IPS-NIHi7 (cell line): ENCODE data around the gene VPS13D.
A peak's percentile ranks its signal among the peaks of the same experiment; 100 is the strongest.

Experiments
- DNase-seq: peaks from one replicate; pipeline ENCODE4 v3.0.0; 2012; ENCODE audit warnings: mixed read lengths; ENCODE audit errors: extremely low spot score

Gene VPS13D, protein sequence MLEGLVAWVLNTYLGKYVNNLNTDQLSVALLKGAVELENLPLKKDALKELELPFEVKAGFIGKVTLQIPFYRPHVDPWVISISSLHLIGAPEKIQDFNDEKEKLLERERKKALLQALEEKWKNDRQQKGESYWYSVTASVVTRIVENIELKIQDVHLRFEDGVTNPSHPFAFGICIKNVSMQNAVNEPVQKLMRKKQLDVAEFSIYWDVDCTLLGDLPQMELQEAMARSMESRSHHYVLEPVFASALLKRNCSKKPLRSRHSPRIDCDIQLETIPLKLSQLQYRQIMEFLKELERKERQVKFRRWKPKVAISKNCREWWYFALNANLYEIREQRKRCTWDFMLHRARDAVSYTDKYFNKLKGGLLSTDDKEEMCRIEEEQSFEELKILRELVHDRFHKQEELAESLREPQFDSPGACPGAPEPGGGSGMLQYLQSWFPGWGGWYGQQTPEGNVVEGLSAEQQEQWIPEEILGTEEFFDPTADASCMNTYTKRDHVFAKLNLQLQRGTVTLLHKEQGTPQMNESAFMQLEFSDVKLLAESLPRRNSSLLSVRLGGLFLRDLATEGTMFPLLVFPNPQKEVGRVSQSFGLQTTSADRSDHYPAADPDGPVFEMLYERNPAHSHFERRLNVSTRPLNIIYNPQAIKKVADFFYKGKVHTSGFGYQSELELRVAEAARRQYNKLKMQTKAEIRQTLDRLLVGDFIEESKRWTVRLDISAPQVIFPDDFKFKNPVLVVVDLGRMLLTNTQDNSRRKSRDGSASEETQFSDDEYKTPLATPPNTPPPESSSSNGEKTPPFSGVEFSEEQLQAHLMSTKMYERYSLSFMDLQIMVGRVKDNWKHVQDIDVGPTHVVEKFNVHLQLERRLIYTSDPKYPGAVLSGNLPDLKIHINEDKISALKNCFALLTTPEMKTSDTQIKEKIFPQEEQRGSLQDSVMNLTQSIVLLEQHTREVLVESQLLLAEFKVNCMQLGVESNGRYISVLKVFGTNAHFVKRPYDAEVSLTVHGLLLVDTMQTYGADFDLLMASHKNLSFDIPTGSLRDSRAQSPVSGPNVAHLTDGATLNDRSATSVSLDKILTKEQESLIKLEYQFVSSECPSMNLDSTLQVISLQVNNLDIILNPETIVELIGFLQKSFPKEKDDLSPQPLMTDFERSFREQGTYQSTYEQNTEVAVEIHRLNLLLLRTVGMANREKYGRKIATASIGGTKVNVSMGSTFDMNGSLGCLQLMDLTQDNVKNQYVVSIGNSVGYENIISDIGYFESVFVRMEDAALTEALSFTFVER (N-terminal part only)

DNA sequence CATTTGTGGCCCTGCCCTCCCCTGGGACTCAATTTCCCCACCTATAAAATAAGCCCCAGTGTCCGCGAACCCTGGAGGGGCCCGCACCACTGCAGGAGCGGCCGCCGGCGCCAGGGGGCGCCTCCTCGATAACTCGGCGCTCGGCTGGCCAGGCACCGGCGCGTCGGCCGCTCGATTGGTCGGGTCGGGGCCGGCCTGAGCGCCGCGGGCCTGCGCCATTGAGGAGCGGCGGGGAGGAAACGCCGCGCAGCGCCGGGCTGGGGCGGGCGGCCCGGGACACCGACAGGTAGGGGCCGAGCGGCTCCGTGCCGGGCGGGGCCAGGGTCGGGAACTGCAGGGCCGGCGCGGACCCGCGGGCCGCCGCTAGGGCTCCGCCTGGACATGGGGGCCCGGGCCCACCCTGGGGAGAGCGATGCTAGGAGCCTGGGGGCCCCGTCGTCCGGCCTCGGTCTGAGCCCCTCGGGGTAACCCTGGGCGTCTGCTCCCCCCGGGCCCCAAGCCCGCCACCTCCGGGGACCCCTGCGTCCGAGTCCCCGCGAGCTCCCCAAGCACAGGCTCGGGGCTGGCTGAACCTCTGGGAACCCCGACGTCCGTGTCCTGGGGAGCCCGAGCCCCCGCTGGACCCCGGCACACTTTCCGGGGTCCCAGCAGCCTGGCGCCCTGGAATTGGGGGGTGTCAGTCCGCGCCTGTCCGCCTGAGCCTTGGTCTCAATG lies at the start of gene VPS13D:
Gene VPS13D, plus strand, starts transcription at position 196 of the 714 bp plus-strand sequence. CDS start 4,237 bp downstream, outside the sequence.
- DNase-seq, result peak; percentile 97

DNA sequence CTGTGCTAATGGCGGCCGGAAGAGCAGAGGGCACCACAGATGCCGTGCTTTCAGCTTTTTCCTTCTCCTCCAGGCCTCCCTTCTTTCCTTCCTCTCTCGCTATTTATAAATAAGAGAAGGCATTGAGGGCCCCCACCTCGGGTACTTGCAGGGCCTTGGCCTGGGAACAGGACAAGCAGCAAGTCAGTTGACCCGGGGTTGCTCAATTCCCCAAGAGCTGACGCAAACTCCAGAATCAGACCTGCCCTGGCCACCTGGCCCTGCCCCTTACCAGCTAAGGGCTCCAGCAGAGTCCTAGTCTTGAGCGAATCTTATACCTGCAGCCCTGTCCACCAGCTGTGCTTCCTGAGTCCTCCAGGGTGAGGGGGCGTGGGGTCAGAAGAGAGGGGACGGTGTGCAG lies 49.5 kb upstream of the VPS13D start:
- DNase-seq, result no peak

DNA sequence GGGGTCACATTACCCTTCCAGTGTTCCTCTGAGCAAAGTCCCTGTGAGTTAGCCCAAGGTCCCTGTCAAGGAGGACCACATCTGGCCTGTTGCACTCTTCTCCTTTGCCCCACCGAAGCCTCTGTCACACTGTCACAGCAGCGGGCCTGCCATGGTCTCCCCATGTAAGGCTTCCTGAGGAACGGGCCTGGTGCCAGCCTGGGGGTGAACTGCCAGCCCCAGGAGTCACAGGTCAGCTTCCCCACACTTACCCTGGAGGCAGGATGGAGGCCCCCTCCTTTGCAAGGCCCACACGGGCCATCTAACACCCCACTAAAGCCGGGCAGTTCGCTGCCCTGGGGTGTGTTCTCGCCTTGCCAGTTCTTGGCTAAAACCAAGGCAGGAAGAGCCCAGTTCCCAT lies 48.9 kb upstream of the VPS13D start:
- DNase-seq, result no peak

DNA sequence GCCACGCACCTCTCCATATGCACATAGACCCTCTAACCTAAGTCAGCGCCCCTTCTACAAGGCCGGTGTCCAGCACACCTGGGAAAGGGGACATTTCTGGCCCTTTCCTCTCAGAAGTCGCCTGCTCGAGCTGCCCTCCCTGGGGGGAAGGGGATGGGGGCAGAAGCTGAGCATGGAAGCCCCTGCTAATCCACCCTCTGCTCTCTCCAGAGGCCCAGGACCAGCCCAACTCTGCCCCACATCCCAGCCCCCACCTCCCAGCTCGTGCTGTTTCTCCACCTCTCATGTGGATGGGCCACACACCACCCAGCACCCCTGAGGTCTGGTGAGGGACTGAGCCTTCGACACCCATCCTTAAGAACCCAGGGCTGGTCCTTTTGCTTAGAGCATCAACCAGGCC lies 48.3 kb upstream of the VPS13D start:
- DNase-seq, result no peak

DNA sequence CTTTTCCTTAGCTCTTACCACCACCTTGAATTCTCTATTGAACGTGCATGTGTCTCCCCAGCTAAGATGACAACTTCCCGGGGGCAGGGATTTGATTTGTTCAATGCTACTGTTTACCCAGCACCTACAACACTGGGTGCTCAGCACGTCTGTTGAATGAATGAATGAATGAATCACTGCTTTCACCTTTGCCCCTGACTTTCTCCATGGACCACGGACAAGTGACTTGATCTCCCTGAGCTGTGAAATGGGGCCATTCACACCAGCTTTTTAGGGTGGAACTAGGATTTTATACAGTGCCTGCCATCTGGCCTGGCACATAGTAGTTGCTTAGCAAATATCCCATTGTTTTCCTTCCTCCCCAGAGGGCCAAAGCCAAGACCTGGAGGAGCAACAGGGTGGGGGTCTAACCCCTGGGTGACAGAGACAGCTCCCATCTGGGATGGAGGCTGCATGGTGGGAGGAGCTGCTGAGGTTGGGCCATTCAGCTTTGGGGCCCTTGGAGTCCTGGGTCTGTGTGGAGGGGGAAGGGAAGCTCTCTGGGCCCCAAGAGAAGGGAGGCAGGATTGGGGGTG lies 47.3 kb upstream of the VPS13D start:
- DNase-seq, result no peak

DNA sequence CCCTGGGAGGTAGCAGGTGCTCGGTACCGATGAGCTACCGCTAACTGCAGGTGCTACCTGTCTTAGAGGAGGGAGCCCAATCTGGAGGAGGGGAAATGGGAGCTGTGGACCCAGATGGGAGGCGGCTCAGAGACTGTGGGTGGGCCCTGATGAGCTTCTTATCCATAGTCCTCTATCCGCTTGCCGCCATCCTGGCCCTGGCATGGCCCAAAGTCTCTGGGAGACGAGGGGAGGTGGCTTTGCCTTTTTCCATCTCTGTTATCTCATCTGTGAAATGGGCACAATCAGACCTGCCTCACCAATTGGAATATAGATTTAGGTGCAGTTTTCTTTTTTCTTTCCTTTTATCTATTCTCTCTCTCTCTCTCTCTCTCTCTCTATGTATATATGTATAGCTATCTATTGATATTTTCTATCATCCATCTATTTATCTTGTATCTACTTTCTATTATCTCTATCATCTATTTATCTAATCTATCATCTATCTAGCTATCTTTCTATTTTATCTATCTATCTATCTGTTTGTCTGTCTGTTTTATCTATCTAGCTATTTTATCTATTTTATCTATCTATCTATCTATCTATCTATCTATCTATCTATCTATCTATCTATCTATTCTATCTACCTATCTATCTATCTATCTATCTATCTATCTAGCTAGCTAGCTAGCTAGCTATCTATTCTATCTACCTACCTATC lies 46.6 kb upstream of the VPS13D start:
- DNase-seq, result no peak

DNA sequence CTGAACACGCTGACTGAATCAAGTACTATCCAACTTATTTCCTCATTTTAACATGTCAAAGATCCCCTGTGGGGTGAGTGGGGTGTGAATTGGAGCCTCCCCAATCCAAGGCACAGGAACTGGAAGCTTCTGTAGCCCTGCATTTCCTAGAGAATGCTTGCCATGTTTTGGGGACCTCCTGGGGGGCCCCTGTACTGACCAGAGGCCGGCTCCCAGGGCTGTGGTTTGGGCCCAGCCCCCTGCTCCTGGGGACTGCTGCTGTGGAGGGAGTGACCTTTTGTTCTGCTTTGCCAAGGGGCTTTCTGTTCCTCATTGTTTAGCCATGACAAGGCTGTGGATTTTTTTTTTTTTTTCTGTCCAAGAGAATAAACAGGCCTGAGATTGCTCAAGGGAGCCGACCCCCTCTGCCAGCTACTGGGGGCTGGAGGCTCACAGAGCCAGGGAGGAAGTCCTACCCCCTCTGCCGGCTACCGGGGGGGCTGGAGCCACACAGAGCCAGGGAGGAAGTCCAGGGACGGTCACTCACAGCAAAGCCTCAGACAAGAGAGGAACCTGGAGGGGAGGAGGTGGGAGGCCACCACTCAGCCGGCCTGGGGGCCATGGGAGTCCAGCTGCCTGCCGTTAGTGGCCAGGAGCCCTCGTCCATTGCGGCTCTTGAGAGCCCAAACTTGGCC lies 45.7 kb upstream of the VPS13D start:
- peak; percentile 56 for DNase-seq

DNA sequence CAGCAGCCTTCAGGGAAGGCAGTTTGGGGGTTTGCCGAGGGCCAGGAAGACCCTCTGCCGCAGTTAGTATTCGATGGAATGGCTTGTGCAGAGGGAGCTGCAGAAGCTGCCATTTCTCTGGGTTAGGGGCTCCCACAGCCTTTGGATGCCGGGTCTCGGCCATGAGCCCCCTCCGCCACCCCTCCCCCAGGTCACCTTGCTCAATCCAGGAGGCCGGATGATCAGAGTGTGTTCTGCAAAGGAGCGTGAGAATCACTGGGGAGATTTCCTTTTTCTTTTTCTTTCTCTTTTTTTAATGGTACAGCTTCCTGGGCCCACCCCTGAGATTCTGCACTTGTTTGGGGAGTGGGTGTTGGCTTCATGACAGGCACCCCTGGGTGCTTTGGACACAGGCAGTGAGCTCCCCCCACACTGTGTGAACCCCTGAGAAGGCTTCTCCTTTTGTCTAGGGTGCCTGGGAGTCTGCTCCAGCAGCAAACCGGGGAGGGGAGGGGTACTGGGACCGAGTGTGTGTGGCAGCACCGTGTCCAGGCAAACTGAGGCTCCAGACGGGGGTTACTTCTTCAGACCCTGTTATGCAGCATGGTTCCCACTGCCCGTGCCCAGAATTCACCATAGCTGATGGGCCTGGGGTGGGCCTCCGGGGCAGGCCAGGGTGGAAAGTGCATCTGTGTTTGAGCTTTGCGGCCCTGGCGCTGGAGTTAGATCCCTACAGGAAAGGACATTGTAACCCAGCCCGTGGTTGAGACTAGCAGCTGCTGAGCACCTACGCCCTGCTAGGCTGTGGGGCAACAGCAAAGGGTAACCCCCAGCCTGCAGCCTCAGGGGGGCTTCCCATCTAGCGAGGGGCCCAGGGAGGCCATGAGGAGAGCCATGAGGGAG lies 44.6 kb upstream of the VPS13D start:
- DNase-seq, result no peak

DNA sequence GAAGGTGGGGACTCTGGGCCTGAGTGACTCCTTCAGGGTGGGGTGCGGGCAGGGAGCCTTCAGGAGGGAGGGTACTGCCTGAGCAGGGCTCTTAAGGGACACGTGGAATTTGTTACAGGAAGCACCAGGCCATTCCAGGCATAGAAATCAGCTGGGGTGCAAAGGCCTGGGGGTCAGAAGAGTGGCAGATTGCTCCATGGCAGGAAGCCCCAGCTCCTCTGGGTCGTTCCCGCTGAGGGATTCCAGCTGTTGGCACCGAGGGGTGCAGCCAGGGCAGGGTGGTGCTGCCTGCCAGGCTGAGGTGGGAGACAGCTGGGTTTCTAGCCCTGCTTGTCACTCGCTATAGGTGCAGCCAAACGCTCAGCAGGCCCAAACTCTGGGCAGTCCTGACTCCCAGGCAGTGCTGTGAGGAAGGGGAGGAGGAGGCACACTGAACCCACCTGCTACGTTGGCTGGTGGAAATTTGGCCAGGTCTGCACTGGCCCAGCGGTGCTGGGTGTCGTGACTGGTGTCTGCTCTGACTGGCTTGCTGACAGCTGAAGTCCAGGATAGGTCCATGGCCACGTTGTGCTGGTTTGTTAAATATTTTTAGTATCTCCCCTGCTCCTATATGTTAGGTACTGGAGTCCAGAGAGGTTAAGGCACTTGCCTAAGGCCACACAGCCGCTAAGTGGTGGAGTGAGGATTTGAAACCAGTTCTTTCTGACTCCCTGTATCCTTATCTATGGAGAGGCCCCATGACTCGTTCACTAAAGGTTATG lies 43.7 kb upstream of the VPS13D start:
- DNase-seq, result no peak

DNA sequence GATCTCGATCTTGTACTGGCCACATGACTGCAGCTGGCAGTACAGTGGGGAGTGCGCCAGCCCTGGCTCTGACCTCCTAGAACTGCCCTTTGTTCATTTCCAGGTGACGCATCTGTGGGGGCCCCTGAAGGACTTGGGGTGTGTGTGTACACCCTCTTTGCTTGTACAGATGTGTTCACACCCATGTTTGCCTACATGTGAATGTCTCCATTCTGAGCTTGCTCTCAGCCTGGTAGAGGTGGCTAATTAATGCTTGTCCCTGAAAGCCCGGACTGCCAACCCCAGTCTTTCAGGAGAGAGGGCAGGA lies 43.2 kb upstream of the VPS13D start:
- DNase-seq, result no peak

DNA sequence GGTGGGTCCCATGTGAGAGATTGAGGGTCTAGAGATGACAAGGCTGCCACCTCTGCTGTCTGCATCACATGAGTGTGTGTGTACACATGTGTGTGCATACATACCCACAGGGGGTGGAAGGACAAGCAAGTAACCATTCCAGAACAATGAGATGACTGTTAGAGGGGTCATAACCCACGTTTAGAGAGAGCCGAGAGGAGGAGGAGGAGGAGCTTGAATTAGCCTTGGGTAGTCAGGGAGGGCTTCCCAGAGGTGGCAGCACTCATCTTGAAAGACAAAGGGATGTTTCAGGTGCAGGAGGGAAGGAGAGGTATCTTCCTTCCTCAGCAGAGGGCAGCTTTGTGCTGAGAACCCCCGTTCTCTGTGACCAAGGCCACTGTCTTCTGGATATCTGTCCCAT lies 41.7 kb upstream of the VPS13D start:
- DNase-seq, result peak; percentile 61

DNA sequence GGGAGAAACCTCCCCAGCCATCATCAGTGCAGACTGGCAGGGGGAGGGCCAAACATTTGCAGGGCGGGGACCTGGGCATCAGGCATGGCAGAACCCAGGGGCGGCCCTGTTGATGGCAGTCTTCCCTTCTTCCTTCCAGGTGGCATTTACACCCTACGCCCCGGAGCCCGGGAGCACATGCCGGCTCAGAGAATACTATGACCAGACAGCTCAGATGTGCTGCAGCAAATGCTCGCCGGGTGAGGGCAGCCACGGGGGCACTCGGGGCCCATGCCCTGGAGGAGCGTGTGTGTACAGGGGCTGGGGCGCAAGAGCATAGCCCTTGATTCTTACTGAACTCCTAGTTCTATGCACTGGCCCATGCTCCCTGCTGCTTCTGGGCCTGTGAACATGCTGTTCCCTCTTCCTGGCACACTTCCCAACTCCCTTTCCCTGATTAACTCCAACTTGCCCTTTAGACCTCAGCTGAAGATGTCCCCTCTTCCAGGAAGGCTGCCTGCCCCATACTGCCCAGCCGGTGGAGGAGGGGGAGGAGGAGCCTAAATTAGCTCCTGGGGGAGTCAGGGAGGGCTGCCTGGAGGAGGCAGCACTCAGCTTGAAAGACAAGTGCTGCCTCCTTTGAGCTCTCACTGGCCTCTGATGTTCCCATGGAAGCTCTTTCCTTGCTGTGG lies 41.0 kb upstream of the VPS13D start:
- DNase-seq, result no peak

DNA sequence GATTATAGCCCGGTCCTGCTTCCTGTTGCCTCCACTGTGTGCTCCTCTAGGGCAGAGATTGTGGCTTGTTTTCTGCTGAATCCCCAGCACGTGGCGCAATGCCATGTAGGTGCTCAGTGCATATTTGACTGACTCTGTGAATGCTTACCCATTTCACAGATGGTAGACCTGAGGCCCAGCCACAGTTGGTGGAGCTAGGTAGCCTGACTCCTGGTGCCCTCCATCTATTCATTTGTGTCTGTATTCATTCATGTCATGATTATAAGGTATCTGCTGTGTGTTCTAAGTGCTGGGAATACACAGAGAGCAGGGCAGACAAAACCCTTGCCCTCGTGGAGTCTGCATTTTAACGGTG lies 40.5 kb upstream of the VPS13D start:
- DNase-seq, result no peak

DNA sequence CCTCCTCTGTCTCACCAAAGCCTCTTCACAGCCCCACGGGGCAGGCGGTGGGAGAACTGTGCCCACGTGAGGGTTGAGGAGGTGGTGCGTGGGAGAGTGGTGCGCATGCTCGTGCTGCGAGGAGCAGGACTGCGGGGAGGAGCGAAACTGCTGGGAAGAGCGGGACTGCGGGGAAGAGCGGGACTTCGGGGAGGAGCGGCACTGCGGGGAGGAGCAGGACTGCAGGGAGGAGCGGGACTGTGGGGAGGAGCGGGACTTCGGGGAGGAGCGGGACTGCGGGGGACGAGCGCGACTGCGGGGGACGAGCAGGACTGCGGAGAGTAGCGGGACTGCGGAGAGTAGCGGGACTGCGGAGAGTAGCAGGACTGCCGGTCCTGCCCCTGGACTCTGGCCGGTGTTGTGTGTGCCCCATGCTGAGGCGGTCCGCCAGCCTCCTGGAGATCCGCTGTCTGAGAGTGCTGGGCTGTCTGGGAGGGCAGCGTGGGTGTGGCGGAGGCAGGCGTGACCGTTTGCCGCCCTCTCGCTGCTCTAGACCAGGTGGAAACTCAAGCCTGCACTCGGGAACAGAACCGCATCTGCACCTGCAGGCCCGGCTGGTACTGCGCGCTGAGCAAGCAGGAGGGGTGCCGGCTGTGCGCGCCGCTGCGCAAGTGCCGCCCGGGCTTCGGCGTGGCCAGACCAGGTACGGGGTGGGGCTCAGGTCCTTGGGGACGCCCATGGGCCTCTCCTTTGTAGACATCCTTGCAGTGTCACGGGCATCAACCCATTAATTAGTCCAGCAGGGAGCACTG lies 38.4 kb upstream of the VPS13D start:
- no peak for DNase-seq

DNA sequence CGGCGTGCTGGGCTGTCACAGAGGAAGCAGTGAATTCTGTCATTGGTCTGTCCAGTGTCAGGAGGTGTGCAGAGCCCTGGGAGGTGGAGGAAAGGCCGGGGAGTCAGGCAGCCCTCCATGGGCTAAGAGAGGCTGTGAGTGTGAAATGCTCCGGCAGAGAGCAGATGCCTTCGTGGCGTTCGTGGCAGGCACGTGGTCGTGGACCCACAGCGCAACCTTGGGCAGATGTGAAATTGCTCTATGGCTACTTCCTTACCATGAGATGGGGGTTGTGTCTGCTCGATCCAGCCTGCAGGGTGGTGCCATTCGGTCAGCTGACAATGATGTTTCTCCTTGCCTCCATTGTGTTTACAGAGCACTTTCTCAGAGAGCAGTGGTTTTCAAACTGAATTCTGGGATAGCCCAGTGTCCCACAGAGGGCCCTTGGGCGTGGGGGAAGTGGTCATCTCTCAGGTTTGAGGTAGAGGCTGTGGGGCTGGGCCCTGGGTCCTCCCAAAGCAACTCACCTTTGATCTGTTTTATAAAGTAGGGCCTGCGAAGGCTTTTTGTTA lies 35.1 kb upstream of the VPS13D start:
- DNase-seq, result no peak

DNA sequence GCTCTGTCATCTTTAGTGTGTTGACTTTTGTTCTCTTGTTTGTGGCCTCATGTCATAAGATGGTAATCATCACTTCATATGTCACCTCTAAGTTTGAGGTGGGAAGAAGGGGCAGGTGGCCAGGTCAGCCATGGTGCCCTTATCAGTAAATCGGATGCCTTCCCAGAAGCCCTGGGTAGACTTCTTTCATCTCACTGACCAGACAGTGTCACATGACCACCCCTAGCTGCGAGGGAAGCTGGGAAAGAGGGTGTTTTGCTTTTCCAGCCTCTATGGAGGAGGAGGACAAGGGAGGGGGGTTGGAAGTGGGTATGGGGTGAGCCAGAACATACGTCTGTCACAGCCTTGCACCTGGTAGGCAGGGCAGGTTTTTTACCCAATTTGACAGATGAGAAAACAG lies 34.4 kb upstream of the VPS13D start:
- no peak for DNase-seq
